Measurements from ENCODE around the gene KIRREL3. TPM values are rescaled to one million over a fixed set of nuclear protein-coding genes. Genes with fewer than 3 reads are reported as not detected.

KIRREL3 gene
- polyA plus RNA-seq, 1 experiment = 2.3 TPM

GRCh38 chr11:126591966-126592489 lies 408.5 kb downstream of the KIRREL3 start:
- no peaks in the 10 kb centered on the region for H3K9me3 ChIP-seq (ENCODE audit: control insufficient read depth, insufficient read depth, low read length)
- H3K27ac ChIP-seq (ENCODE audit: low read depth, low read length) = peak overlapping the region; percentile 11
- H3K27me3 ChIP-seq (ENCODE audit: control insufficient read depth, insufficient read depth, low read length) = no peaks in the 10 kb centered on the region
- DNase-seq (ENCODE audit: low read depth, low spot score) = no peak
- ChIA-PET CTCF (interaction anchor here (1.1 to 2.0 kb wide), 3 partner anchors 15 to 283 kb away, joined by 3 to 16 read pairs (median 3); no protein-coding TSS in a partner anchor), POLR2A (no interaction called here)
- TF ChIP-seq CTCF (IDR thresholded peaks at IDR 0.05; ENCODE audit: low read depth, low read length) = no peak
- no peak overlapping the region for H3K4me3 ChIP-seq (ENCODE audit: low read depth, low read length)

DNA sequence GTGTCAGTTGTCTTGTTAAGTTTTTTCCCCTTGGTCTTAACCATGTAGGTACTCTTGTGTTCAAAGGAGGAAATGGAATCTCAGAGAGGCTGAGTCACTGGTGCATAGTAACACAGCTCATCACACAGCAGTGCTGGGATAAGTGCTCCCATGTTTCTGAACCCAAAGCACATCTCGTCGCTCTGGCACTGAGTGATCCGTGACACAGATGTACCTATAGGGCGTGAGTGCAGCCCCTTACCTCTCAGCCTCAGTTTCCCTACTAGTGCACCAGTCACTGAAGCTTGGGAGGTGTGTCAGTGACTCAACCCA lies 411.1 kb downstream of the KIRREL3 start:
- CTCF ChIA-PET = interaction anchor here (0.9 to 1.3 kb wide), 3 partner anchors 109 to 755 kb away, joined by 3 to 4 read pairs (median 3); no protein-coding TSS in a partner anchor
- Histone ChIP-seq H3K27me3 (ENCODE audit: control insufficient read depth, insufficient read depth, low read length) (no peaks in the 10 kb centered on the region), H3K9me3 (ENCODE audit: control insufficient read depth, insufficient read depth, low read length) (no peaks in the 10 kb centered on the region; the same call in 1 of the 2 replicates), H3K27ac (ENCODE audit: low read depth, low read length) (no peak overlapping the region), H3K4me3 (ENCODE audit: low read depth, low read length) (no peak overlapping the region)
- TF ChIP-seq CTCF (IDR thresholded peaks at IDR 0.05; ENCODE audit: low read depth, low read length) = no peak
- POLR2A ChIA-PET = no interaction called here
- DNase-seq (ENCODE audit: low read depth, low spot score) = no peak

DNA sequence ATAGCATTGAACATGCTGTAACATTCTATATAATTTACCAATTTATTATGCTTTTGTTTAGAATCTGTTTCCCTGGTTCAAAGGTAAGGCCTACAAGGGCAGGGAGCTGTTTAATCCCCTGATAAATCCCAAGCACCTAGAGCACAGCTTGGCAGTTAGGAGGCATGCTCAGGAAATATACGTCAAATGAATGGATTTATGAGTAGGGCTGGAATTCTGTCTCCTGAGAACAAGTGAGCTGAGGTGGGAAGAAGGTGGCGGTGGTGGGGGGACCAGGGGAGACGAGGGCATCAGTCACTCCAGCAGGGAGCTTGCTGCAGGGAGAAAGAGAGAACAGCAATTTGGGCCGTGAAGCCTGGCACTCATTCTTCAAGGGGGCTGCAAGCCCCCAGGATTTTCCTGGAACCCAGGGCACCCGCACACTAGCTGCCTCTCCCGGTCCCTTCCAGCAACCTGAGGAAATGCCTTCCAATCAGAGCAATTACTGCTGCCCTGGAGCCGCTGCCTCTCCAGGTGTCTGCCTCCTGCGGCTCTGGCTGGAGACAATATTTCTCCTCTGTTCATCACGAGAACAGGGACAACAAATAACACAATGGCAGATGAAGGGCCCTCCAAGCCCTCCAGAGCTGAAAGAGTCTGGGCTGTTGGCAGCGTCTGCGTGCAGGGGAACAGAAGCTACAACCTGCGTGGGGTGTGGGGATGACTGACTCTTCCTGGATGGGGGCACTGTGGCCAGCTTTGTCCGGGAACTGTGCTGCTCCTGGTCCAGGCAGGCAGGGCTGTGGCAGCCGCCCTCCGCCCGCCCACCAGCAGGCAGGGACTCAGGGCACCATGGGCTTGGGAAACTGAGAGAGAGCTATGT lies 411.7 kb downstream of the KIRREL3 start:
- no peak for TF ChIP-seq CTCF (IDR thresholded peaks at IDR 0.05; ENCODE audit: low read depth, low read length)
- Histone ChIP-seq H3K4me3 (ENCODE audit: low read depth, low read length) (no peak overlapping the region), H3K9me3 (ENCODE audit: control insufficient read depth, insufficient read depth, low read length) (no peaks in the 10 kb centered on the region; the same call in 1 of the 2 replicates), H3K27ac (ENCODE audit: low read depth, low read length) (no peak overlapping the region), H3K27me3 (ENCODE audit: control insufficient read depth, insufficient read depth, low read length) (no peaks in the 10 kb centered on the region)
- no peak for DNase-seq (ENCODE audit: low read depth, low spot score)
- ChIA-PET CTCF (interaction anchor here (0.9 to 1.8 kb wide), 3 partner anchors 108 to 756 kb away, joined by 3 to 4 read pairs (median 3); no protein-coding TSS in a partner anchor), POLR2A (no interaction called here)

DNA sequence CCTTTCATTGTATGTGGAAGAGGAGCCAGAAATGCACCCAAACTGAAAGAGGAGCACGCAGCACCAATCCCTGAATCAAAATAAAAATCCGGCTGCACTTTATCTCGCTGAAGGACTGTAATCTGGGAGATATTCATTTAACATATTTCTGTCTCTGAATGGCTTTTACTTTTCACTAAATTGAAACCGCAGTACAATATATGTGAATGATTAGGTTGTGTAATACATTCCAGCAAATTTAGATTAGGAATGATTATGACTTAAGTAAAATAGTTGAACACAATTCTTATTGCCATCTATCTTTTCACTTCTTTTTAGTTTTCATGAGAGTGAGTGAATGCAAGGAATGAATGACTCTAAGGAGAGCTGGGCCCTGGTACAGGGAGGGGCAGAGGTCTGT lies 413.0 kb downstream of the KIRREL3 start:
- Histone ChIP-seq H3K9me3 (ENCODE audit: control insufficient read depth, insufficient read depth, low read length) (no peaks in the 10 kb centered on the region; the same call in 1 of the 2 replicates), H3K27ac (ENCODE audit: low read depth, low read length) (peak overlapping the region; percentile 1), H3K27me3 (ENCODE audit: control insufficient read depth, insufficient read depth, low read length) (no peaks in the 10 kb centered on the region), H3K4me3 (ENCODE audit: low read depth, low read length) (no peak overlapping the region)
- DNase-seq (ENCODE audit: low read depth, low spot score) = no peak
- CTCF ChIA-PET = interaction anchor here (0.5 to 1.8 kb wide), 2 partner anchors 107 to 313 kb away, joined by 3 to 4 read pairs; no protein-coding TSS in a partner anchor
- TF ChIP-seq CTCF (IDR thresholded peaks at IDR 0.05; ENCODE audit: low read depth, low read length) = no peak
- POLR2A ChIA-PET = no interaction called here
